Esophagus (tissue), 2 donors: ENCODE measurements around the gene TMEM259. TPM values are rescaled to one million over a fixed set of nuclear protein-coding genes. Genes with fewer than 3 reads are reported as not detected.

Source experiments
- H3K27ac ChIP-seq, 2 donors: one replicate each; pipeline ENCODE4 v1.5.1; 2013; ENCODE audit warnings: low read depth in 2 of 2, mild to moderate bottlenecking in 2 of 2, inconsistent platforms in 1 of 2, low read length in 1 of 2, moderate library complexity in 1 of 2
- H3K27me3 ChIP-seq, 2 donors: one replicate each; pipeline ENCODE4 v1.6.1; 2013; ENCODE audit warnings: low read length in 2 of 2, control low read depth in 1 of 2, mild to moderate bottlenecking in 1 of 2; ENCODE audit not compliant: insufficient read depth in 2 of 2, control insufficient read depth in 1 of 2
- H3K36me3 ChIP-seq, 2 donors: one replicate each; pipeline ENCODE4 v1.6.1; 2013; ENCODE audit warnings: low read length in 1 of 2; ENCODE audit not compliant: control insufficient read depth in 2 of 2, insufficient read depth in 2 of 2
- H3K4me1 ChIP-seq, 2 donors: one replicate each; pipeline ENCODE4 v1.6.1; 2013; ENCODE audit warnings: low read length in 1 of 2; ENCODE audit not compliant: control insufficient read depth in 2 of 2, insufficient read depth in 2 of 2
- H3K4me3 ChIP-seq, 2 donors: one replicate each; pipeline ENCODE4 v1.5.1; 2013; ENCODE audit warnings: low read length in 2 of 2, mild to moderate bottlenecking in 2 of 2, low read depth in 1 of 2, moderate library complexity in 1 of 2
- H3K9me3 ChIP-seq, 2 donors: one replicate each; pipeline ENCODE4 v1.6.1; 2013; ENCODE audit warnings: mild to moderate bottlenecking in 2 of 2, low read depth in 1 of 2, low read length in 1 of 2, moderate library complexity in 1 of 2; ENCODE audit not compliant: control insufficient read depth in 2 of 2, insufficient read depth in 1 of 2
- WGBS, 2 donors: extraction: QIAGEN DNeasy Blood & Tissue Kit; methylation state at CpG; one replicate each; pipeline ENCODE4 v1.1.7; 2013; 5-methylcytosine and 5-hydroxymethylcytosine counted together
- polyA plus RNA-seq, 2 donors: library from polyadenylated mRNA; stranded (reverse); fragments of 200-250 nt; gene quantifications; one replicate each; pipeline ENCODE4 v1.2.3, GENCODE V29; 2013
- donor health status: healthy with polysubstance abuse.
- donor health status: Bipolar disorder and iron deficiency.

The TMEM259 gene
- 100 to 1,000 TPM; 142 to 238 TPM for polyA plus RNA-seq

- peak within 1 kb of the TSS; percentile 66 to 92 for H3K4me3 ChIP-seq
- WGBS, 2 donors, result 0% methylated on average over 41 to 68 of the region's 68 CpGs
- H3K27ac ChIP-seq, result peak within 1 kb of the TSS; percentile 84 to 98
- H3K4me1 ChIP-seq, result peaks cover 29 to 36% of the 10 kb centered on the region in 2 donors
- peaks cover 0 to 10% of the 10 kb centered on the region in 2 donors for H3K36me3 ChIP-seq
- H3K27me3 ChIP-seq, result no peaks in the 10 kb centered on the region
- H3K9me3 ChIP-seq, result peaks cover 0 to 3% of the 10 kb centered on the region in 2 donors
These were observed at the start of gene TMEM259 for GRCh38 chr19:1020868-1021425. TSS of gene TMEM259 (minus strand) at chr19:1021123. CDS start at chr19:1020996, 127 bp downstream.

- peaks cover 0 to 5% of the 10 kb centered on the region in 2 donors for H3K27me3 ChIP-seq
- 24 to 26% methylated on average over 21 of the region's 21 CpGs for WGBS, 2 donors
These were observed 49.6 kb upstream of the TMEM259 start for GRCh38 chr19:1070576-1070930.

GRCh38 chr19:1069009-1069779 is 48.3 kb upstream of the TMEM259 start:
- peak overlapping the region; percentile 7 to 37 for H3K4me3 ChIP-seq
- peaks cover 0 to 5% of the 10 kb centered on the region in 2 donors for H3K27me3 ChIP-seq
- peaks cover 0 to 9% of the 10 kb centered on the region in 2 donors for H3K36me3 ChIP-seq
- 44 to 45% methylated on average over 25 of the region's 25 CpGs for WGBS, 2 donors
- H3K4me1 ChIP-seq, result peaks cover 8 to 10% of the 10 kb centered on the region in 2 donors
- no peaks in the 10 kb centered on the region for H3K9me3 ChIP-seq
- peak overlapping the region in 1 of 2 donors; percentile 40 for H3K27ac ChIP-seq

More at GRCh38 chr19:1070576-1070930, 49.6 kb upstream of the TMEM259 start:
- Histone ChIP-seq H3K27ac (no peak overlapping the region), H3K4me3 (no peak overlapping the region), H3K36me3 (peaks cover 0 to 9% of the 10 kb centered on the region in 2 donors), H3K4me1 (peaks cover 8 to 11% of the 10 kb centered on the region in 2 donors), H3K9me3 (no peaks in the 10 kb centered on the region)

GRCh38 chr19:1068009-1069001 is 47.4 kb upstream of the TMEM259 start:
- H3K27ac ChIP-seq, result peak overlapping the region; percentile 39 to 61
- no peaks in the 10 kb centered on the region for H3K9me3 ChIP-seq
- peaks cover 0 to 4% of the 10 kb centered on the region in 2 donors for H3K36me3 ChIP-seq
- WGBS, 2 donors, result 59 to 60% methylated on average over 45 of the region's 45 CpGs
- H3K4me1 ChIP-seq, result peaks cover 8 to 10% of the 10 kb centered on the region in 2 donors
- H3K4me3 ChIP-seq, result peak overlapping the region; percentile 17 to 56
- H3K27me3 ChIP-seq, result peaks cover 0 to 5% of the 10 kb centered on the region in 2 donors

- 4% methylated on average over 37 to 38 of the region's 38 CpGs for WGBS, 2 donors
- Histone ChIP-seq H3K4me3 (peak overlapping the region; percentile 17 to 56), H3K36me3 (no peaks in the 10 kb centered on the region), H3K4me1 (peaks cover 8 to 10% of the 10 kb centered on the region in 2 donors), H3K27ac (peak overlapping the region; percentile 39), H3K9me3 (no peaks in the 10 kb centered on the region), H3K27me3 (peaks cover 0 to 5% of the 10 kb centered on the region in 2 donors)
These were observed 46.5 kb upstream of the TMEM259 start for GRCh38 chr19:1067341-1067957.

GRCh38 chr19:1066748-1067340 is 45.9 kb upstream of the TMEM259 start, which contains the start of gene ARHGAP45:
TSS of gene ARHGAP45 (plus strand) at chr19:1067167. CDS start at chr19:1067406, 239 bp downstream.
- peak within 1 kb of the TSS; percentile 17 to 56 for H3K4me3 ChIP-seq
- no peaks in the 10 kb centered on the region for H3K9me3 ChIP-seq
- no peaks in the 10 kb centered on the region for H3K36me3 ChIP-seq
- 3% methylated on average over 54 to 61 of the region's 61 CpGs for WGBS, 2 donors
- H3K27ac ChIP-seq, result peak within 1 kb of the TSS; percentile 39
- peaks cover 8 to 11% of the 10 kb centered on the region in 2 donors for H3K4me1 ChIP-seq
- peaks cover 0 to 5% of the 10 kb centered on the region in 2 donors for H3K27me3 ChIP-seq

GRCh38 chr19:1066251-1066747 is 45.4 kb upstream of the TMEM259 start:
- Histone ChIP-seq H3K36me3 (peaks cover 0 to 2% of the 10 kb centered on the region in 2 donors), H3K27ac (no peak overlapping the region), H3K4me1 (peaks cover 8 to 11% of the 10 kb centered on the region in 2 donors), H3K27me3 (peaks cover 0 to 5% of the 10 kb centered on the region in 2 donors), H3K4me3 (no peak overlapping the region), H3K9me3 (no peaks in the 10 kb centered on the region)
- WGBS, 2 donors, result 37 to 43% methylated on average over 17 of the region's 17 CpGs

- Histone ChIP-seq H3K4me3 (no peak overlapping the region), H3K27me3 (peaks cover 0 to 5% of the 10 kb centered on the region in 2 donors), H3K4me1 (peaks cover 5 to 9% of the 10 kb centered on the region in 2 donors), H3K9me3 (no peaks in the 10 kb centered on the region), H3K27ac (no peak overlapping the region), H3K36me3 (peaks cover 0 to 2% of the 10 kb centered on the region in 2 donors)
- WGBS, 2 donors, result 54 to 56% methylated on average over 17 of the region's 17 CpGs
These were observed 44.7 kb upstream of the TMEM259 start for GRCh38 chr19:1065606-1066109.
